ENCODE data around the gene AFAP1L2.

Gene AFAP1L2

DNA sequence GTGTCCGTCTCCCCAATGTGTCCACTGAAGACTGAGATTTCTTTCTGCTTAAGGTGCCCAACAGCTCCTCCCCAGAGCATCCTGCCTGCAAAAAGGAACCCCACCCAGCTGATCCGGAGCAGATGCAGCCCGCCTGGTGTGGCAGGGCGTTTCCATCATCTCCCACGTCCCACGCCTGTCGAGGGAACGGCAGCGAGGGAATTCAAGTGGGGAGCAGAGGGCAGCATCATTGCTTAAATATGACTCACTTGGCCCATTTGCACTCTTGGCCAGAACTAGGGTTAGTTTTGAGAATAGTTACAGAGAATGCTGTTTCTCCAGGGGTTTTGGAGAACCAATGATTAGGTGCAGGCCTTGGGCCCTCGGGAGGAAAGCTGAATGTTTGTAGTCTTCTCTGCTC is 144.5 kb downstream of the AFAP1L2 start:
- DNase-seq: no peak

GRCh38 chr10:114258274-114258840 is 145.9 kb downstream of the AFAP1L2 start:
- DNase-seq: no peak

GRCh38 chr10:114257498-114257897 is 146.8 kb downstream of the AFAP1L2 start:
- no peak for DNase-seq

DNA sequence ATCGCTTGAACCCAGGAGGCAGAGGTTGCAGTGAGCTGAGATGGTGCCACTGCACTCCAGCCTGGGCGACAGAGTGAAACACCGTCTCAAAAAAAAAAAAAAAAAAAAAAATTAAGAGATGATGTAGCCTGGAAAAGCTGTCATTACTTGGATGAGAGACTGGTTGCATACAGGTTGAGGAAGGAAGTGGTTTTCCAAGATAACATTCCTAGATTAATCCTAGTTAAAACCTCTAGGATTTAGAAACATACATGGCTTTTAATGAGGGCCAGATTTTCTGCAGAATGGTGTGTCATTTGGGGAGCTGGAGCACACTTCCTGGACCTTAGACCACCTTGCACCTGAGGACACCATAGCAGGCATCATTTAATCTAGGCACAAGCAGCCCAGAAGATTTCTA is 147.5 kb downstream of the AFAP1L2 start:
- DNase-seq: no peak

- no peak for DNase-seq
These were observed 148.1 kb downstream of the AFAP1L2 start for GRCh38 chr10:114256008-114256765.

DNA sequence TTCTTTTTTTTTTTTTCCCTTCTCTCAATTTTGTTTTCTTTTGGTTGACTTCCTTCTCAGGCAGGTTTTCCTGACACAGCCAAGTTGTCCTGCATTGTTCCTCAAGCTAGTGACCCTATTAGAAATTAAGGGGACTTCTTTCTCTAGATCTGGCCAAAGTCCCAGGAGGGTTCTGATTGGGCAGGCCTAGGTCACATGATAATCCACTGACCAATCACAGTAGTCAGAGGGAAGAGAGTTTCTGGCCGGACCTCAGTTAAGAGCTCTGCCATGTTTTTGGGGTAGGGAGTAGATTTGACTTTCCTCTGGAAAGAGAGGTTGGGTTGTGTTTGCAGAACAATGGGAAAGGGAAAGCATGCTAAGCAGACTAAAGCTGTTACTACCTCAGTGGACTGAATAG is 149.1 kb downstream of the AFAP1L2 start:
- DNase-seq: no peak

DNA sequence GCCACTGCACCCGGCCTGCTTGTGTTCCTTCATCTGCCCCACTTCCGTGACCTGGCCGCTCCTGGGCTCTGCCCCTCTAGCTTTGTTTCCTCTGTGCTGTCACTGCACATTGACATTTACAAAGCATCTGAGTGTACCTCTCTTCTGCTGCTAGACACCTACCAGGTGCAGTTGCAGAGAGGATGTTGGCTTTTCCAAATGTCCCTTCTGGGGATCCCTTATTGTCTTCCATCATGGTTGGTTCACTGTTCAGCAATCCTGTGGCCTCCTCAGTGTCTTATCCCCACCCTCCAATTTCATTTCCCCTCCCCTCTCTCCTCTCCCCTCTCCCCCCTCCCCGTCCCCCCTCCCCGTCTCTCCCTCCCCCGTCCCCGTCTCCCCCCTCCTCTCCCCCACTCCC is 151.4 kb downstream of the AFAP1L2 start:
- DNase-seq: no peak

DNA sequence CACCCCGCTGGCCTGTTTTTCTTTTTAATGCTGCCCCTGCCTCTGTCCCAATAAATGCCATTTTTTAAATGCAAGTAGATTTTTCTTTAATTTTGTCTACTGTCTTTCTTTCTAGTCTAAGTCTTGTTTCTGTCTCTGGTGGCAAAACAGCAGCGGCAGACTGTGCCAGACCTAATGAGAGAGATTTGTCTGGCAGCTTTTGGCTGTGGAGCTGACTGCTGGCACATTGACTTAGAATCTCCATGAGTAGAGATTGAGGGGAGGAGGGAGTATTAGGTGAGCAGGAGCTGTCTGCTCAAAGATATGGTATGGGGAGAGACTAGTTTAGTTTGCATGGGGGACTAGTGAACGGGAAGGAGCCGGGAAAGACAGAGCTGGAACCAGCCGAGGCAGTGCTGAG is 152.2 kb downstream of the AFAP1L2 start:
- DNase-seq: no peak

- DNase-seq: no peak
These were observed 153.6 kb downstream of the AFAP1L2 start for GRCh38 chr10:114250716-114251115.

DNA sequence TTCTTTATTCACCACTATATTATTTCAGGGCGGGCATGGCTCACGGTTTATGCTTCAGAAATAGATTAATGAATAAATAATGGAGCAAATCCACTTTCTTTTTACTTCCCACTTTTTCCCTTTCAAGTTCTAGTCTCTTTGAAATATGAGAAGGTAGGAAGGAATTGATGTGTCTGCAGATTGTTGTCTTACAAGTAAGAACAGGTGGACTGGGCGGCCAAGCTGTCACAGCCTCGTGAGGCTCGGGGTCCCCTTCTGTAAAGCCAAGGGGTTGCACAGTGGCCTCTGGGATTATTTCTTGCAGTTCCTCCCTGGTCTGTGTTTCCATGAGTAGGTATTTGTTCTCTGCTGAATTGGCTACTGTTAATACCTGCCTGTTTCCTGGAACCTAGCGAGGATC is 154.1 kb downstream of the AFAP1L2 start:
- DNase-seq: no peak

GRCh38 chr10:114246679-114247305 is 157.5 kb downstream of the AFAP1L2 start:
- no peak for DNase-seq

DNA sequence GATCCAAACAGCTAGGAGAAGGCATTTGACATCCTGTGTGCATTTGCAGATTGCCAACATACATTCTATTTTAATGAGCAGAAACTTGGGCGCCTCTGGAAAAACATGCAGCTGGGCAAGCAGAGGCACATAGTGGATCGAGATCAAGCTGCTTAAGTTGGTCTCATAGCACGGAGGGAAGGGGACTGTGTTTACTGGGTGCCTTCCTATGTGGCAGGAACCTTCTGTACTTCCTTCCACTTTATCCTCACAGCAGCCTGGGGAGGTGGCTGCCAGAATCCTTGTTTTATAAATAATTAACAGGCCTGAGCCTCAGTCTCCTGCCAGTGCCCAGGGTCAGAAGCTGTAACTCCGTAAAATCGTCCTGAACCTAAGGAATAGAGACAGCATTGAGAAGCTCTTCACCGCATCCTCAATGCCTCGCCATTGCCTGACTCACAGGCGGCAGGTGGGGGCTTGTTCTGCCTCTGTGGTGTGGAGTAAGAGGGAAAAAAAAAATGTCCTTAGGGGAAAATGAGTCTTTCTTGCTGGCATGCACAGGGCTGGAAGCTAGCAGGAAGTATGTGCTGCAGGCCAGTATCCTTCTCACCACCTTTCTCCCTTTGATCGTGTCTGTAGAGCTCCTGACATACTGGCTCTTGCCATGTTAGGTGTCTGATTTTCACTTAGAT is 159.0 kb downstream of the AFAP1L2 start:
- no peak for DNase-seq

Data from NCI-H2029 treated with DMSO at 0.1 percent for 48 hours (cell line).